MM.1S (cell line): ENCODE data around the gene DOCK10.

ENCODE experiments used
- EZH2 ChIP-seq: fragments of 300-600 bp; sonication (generic); optimal IDR thresholded peaks from 2 replicates; pipeline ENCODE3; 2017; ENCODE audit warnings: low read depth, mild to moderate bottlenecking, antibody characterized with exemption, low read length, mixed read lengths
- TF ChIP-seq, protein P1 (sequence below): fragments of 300-600 bp; sonication (generic); IDR thresholded peaks from 2 replicates; pipeline ENCODE4 v1.5.1; 2016; ENCODE audit warnings: antibody characterized with exemption, low read length, mixed read lengths

DNA sequence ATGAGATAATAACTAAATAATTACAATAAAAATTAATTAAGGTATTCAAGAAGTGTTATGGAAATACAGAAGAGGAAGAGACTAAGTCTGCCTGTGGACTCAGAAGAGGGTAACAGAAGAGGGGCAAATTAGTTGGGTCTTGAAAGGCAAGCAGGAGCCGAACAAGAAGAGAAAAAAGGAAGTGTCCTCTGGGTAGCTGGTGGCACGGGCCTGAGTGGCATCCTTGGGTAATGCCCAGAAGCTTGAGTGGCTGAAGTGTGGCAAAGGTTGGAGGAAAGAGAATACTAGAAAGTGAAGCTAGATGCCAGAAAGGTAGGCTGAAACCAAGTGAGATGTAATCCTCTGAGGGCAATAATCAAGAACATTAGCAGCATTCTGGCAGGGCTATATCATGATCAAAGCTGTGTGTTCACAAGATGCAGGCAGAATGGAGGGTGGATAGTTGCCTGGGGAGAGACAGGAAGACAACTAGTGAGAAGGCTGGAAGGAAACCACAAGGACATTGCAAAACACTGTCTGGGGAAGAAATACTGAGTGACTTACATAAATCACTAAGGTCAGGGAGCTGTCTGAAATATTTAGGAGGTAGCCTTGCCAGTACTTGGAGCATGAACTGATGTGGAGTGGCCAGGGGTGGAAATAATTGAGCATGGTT, 16.2 kb downstream of the DOCK10 start:
- TF ChIP-seq, protein P1, sequence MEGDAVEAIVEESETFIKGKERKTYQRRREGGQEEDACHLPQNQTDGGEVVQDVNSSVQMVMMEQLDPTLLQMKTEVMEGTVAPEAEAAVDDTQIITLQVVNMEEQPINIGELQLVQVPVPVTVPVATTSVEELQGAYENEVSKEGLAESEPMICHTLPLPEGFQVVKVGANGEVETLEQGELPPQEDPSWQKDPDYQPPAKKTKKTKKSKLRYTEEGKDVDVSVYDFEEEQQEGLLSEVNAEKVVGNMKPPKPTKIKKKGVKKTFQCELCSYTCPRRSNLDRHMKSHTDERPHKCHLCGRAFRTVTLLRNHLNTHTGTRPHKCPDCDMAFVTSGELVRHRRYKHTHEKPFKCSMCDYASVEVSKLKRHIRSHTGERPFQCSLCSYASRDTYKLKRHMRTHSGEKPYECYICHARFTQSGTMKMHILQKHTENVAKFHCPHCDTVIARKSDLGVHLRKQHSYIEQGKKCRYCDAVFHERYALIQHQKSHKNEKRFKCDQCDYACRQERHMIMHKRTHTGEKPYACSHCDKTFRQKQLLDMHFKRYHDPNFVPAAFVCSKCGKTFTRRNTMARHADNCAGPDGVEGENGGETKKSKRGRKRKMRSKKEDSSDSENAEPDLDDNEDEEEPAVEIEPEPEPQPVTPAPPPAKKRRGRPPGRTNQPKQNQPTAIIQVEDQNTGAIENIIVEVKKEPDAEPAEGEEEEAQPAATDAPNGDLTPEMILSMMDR = no peak
- no peak for TF ChIP-seq EZH2
